WERI-Rb-1 (cell line): ENCODE results near the gene PTPRD.

Source experiments
- DNase-seq: peaks from one replicate; pipeline ENCODE4 v3.0.0-alpha.2; 2020
- H3K27ac ChIP-seq: fragments of 250-450 bp; sonication (Bioruptor Pico); 2 replicates; pipeline ENCODE4 v1.5.1; 2020; ENCODE audit warnings: mild to moderate bottlenecking, moderate library complexity
- H3K27me3 ChIP-seq: fragments of 250-450 bp; sonication (Bioruptor Pico); 2 replicates; pipeline ENCODE4 v1.5.1; 2021; ENCODE audit warnings: mild to moderate bottlenecking, low read depth, moderate library complexity; ENCODE audit not compliant: insufficient read depth, severe bottlenecking
- H3K36me3 ChIP-seq: fragments of 250-450 bp; sonication (Bioruptor Pico); 2 replicates; pipeline ENCODE4 v1.5.1; 2020; ENCODE audit warnings: mild to moderate bottlenecking, moderate library complexity
- H3K4me3 ChIP-seq: 2 replicates; pipeline ENCODE4 v1.5.1; 2011; ENCODE audit warnings: low read depth, mild to moderate bottlenecking, control low read depth, low read length
- H3K9me3 ChIP-seq: fragments of 250-450 bp; sonication (Bioruptor Pico); 2 replicates; pipeline ENCODE4 v1.5.1; 2021; ENCODE audit warnings: mild to moderate bottlenecking, moderate library complexity; ENCODE audit not compliant: severe bottlenecking
- CTCF ChIP-seq: IDR thresholded peaks from 2 replicates; pipeline ENCODE4 v1.5.1; 2011; ENCODE audit warnings: low read depth, mild to moderate bottlenecking, control low read depth, inconsistent platforms, low read length

PTPRD gene

DNA sequence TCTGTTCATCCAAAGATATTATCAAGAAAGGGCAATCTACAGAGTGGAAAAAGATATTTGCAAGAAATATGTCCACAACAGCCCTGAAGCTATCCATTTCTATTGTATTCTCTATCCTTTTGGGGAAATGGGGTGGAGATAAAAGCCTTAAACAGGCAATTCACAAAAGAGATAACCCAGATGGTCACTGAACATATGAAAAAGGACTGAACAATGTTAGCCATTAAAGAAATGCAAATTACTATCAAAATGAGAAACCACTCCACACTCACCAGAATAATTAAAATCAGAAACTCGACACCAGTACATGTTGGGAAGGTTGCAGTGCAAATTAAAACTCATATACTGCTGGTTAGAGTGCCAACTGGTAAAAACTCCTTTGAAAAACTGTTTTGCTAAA lies 1858.1 kb downstream of the PTPRD start:
- H3K27ac ChIP-seq: no peak overlapping the region
- H3K27me3 ChIP-seq: no peaks in the 10 kb centered on the region
- H3K36me3 ChIP-seq: no peaks in the 10 kb centered on the region
- no peaks in the 10 kb centered on the region for H3K9me3 ChIP-seq
- no peak overlapping the region for H3K4me3 ChIP-seq
- DNase-seq: no peak
- no peak for TF ChIP-seq CTCF

GRCh38 chr9:8751406-8751930 lies 1861.3 kb downstream of the PTPRD start:
- no peaks in the 10 kb centered on the region for H3K27me3 ChIP-seq
- H3K9me3 ChIP-seq: no peaks in the 10 kb centered on the region
- H3K27ac ChIP-seq: no peak overlapping the region
- no peaks in the 10 kb centered on the region for H3K36me3 ChIP-seq
- no peak for DNase-seq
- TF ChIP-seq CTCF: no peak
- no peak overlapping the region for H3K4me3 ChIP-seq

- Histone ChIP-seq H3K27ac (no peak overlapping the region), H3K9me3 (no peaks in the 10 kb centered on the region), H3K27me3 (no peaks in the 10 kb centered on the region), H3K4me3 (no peak overlapping the region), H3K36me3 (no peaks in the 10 kb centered on the region)
- TF ChIP-seq CTCF: no peak
- DNase-seq: no peak
Observed at GRCh38 chr9:8750639-8751051, 1862.2 kb downstream of the PTPRD start.

GRCh38 chr9:8745347-8745746 lies 1867.5 kb downstream of the PTPRD start:
- TF ChIP-seq CTCF: no peak
- Histone ChIP-seq H3K36me3 (no peaks in the 10 kb centered on the region), H3K27me3 (no peaks in the 10 kb centered on the region), H3K9me3 (no peaks in the 10 kb centered on the region), H3K4me3 (no peak overlapping the region), H3K27ac (no peak overlapping the region)
- no peak for DNase-seq

DNA sequence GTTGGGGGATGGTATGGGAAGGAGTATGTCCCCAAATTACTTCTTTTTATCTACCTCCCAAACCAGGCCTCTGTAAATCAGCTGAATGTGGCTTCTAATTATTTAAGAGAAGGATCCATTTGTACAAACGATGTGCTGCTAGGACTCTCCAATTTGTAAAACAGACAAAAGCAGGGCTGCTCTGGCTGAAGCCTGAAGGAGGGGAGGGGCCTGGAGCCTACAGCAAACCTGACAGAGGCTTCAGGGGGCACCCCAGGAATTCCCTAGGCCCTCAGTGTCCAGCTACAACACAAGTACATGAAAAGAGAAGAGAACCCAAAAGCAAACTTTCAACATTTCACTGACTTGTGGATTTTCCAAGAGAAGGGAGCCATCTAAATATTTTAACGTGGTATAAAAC lies 1873.9 kb downstream of the PTPRD start:
- H3K27me3 ChIP-seq: no peaks in the 10 kb centered on the region
- no peak for DNase-seq
- no peaks in the 10 kb centered on the region for H3K9me3 ChIP-seq
- no peak overlapping the region for H3K4me3 ChIP-seq
- no peaks in the 10 kb centered on the region for H3K36me3 ChIP-seq
- no peak overlapping the region for H3K27ac ChIP-seq
- no peak for TF ChIP-seq CTCF

GRCh38 chr9:8736805-8737204 lies 1876.0 kb downstream of the PTPRD start:
- no peak for DNase-seq

More at GRCh38 chr9:8736805-8737204, 1876.0 kb downstream of the PTPRD start:
- Histone ChIP-seq H3K4me3 (no peak overlapping the region), H3K27me3 (no peaks in the 10 kb centered on the region), H3K9me3 (no peaks in the 10 kb centered on the region), H3K27ac (no peak overlapping the region), H3K36me3 (no peaks in the 10 kb centered on the region)
- TF ChIP-seq CTCF: no peak
